ENCODE measurements around the gene KRTAP19-2. TPM values are rescaled to one million over a fixed set of nuclear protein-coding genes. Genes with fewer than 3 reads are reported as not detected.

Gene KRTAP19-2
- polyA plus RNA-seq, 2 of the 4 experiments (the other 2 are of a cell fraction): not detected

GRCh38 chr21:30448514-30448913, 38.7 kb downstream of the KRTAP19-2 start:
- Histone ChIP-seq H3K4me3 (no peak overlapping the region), H3K4me1 (no peaks in the 10 kb centered on the region), H3K9me3 (no peaks in the 10 kb centered on the region), H3K4me2 (no peak overlapping the region), H3K27ac (no peak overlapping the region)
- 9% methylated on average over 3 of the region's 3 CpGs for WGBS (ENCODE audit: missing lambda C conversion rate)
- FAIRE-seq (no peak), DNase-seq (ENCODE audit: low read depth in 1 of 2, low spot score in 1 of 2) (no peak), ATAC-seq (no peak)
- ChIA-PET CTCF (interaction anchor here (2.0 kb wide), 1 partner anchor 15 kb away, joined by 4 read pairs; no protein-coding TSS in a partner anchor), POLR2A (no interaction called here)
- no peak for TF ChIP-seq CEBPB (IDR thresholded peaks at IDR 0.05)
- no peak for TF ChIP-seq ZNF302 (CRISPR knock-in tag; IDR thresholded peaks at IDR 0.05)
- TF ChIP-seq ESRRA (IDR thresholded peaks at IDR 0.05; ENCODE audit: borderline replicate concordance, low read length): no peak
- TF ChIP-seq FOXS1 (CRISPR knock-in tag; IDR thresholded peaks at IDR 0.05): no peak
- no peak for TF ChIP-seq JUN (IDR thresholded peaks at IDR 0.05)
- TF ChIP-seq MAFK (IDR thresholded peaks at IDR 0.05; ENCODE audit: partially characterized antibody): no peak
- no peak for TF ChIP-seq SREBF2 (IDR thresholded peaks at IDR 0.05)
- no peak for TF ChIP-seq HMGXB4 (CRISPR knock-in tag; IDR thresholded peaks at IDR 0.05; ENCODE audit: borderline replicate concordance)
- no peak for TF ChIP-seq PHF8 (IDR thresholded peaks at IDR 0.05; ENCODE audit: borderline replicate concordance, low read depth)
- TF ChIP-seq HOXA7 (CRISPR knock-in tag; IDR thresholded peaks at IDR 0.05): no peak
- no peak for TF ChIP-seq NR3C1 (IDR thresholded peaks at IDR 0.05)
- no peak for TF ChIP-seq CBX2 (IDR thresholded peaks at IDR 0.05; ENCODE audit: borderline replicate concordance, low read depth)
- TF ChIP-seq E2F6 (IDR thresholded peaks at IDR 0.05; ENCODE audit: borderline replicate concordance, low read depth): no peak
- no peak for TF ChIP-seq RFX5 (IDR thresholded peaks at IDR 0.05)

- H3K27ac ChIP-seq: no peak overlapping the region
- DNase-seq (ENCODE audit: low read depth in 1 of 2, low spot score in 1 of 2) (no peak), FAIRE-seq (no peak), ATAC-seq (no peak)
- H3K9me3 ChIP-seq: no peaks in the 10 kb centered on the region
- no peak overlapping the region for H3K4me2 ChIP-seq
- 0% methylated on average over 4 of the region's 4 CpGs for WGBS (ENCODE audit: missing lambda C conversion rate)
- CTCF ChIA-PET: no interaction called here
- TF ChIP-seq ZFP36 (IDR thresholded peaks at IDR 0.05; ENCODE audit: borderline replicate concordance, partially characterized antibody) (no peak), SREBF2 (IDR thresholded peaks at IDR 0.05) (no peak), USF2 (IDR thresholded peaks at IDR 0.05) (no peak), BHLHE40 (IDR thresholded peaks at IDR 0.05; ENCODE audit: low read depth, low read length) (no peak), ZNF302 (CRISPR knock-in tag; IDR thresholded peaks at IDR 0.05) (no peak), REST (IDR thresholded peaks at IDR 0.05) (no peak), E2F6 (IDR thresholded peaks at IDR 0.05; ENCODE audit: borderline replicate concordance, low read depth) (no peak), CHD4 (IDR thresholded peaks at IDR 0.05; ENCODE audit: borderline replicate concordance) (no peak), CBX8 (IDR thresholded peaks at IDR 0.05) (no peak), MAX (IDR thresholded peaks at IDR 0.05) (no peak), FOXS1 (CRISPR knock-in tag; IDR thresholded peaks at IDR 0.05) (no peak)
- no peak overlapping the region for H3K4me3 ChIP-seq
- H3K4me1 ChIP-seq: no peaks in the 10 kb centered on the region
- POLR2A ChIA-PET: no interaction called here
Measured at GRCh38 chr21:30447056-30447455, 40.2 kb downstream of the KRTAP19-2 start.
